GM13976 (cell line): ENCODE results near the gene SYNPO2.
"Not testable (repeated sequence)": the region's sequence is repeated elsewhere in the genome, so short reads cannot be mapped to it uniquely, and the experiment has no call there.

ENCODE experiments used
- DNase-seq: peaks from one replicate; pipeline ENCODE4 v3.0.0; 2012; ENCODE audit warnings: low spot score
- CTCF ChIP-seq: IDR thresholded peaks from 2 replicates; pipeline ENCODE4 v1.5.1; 2012; ENCODE audit warnings: borderline replicate concordance, mild to moderate bottlenecking; ENCODE audit not compliant: insufficient read depth; ENCODE audit errors: extremely low read depth, missing control alignments, control extremely low read depth
- in situ Hi-C: fragments of 300-500 bp; cut with MboI; formaldehyde crosslinking; loops from one replicate; pipeline ENCODE4 v1.12.0; 2022; ENCODE audit warnings: low sequenced_read_pairs, mixed read lengths, inconsistent platforms; ENCODE audit not compliant: unreplicated experiment

Gene SYNPO2

GRCh38 chr4:119049342-119049741 lies 160.7 kb downstream of the SYNPO2 start:
- TF ChIP-seq CTCF: no peak
- in situ Hi-C loops: loop anchor here (25.0 kb wide), 1 partner anchor 238 kb away; no protein-coding TSS in a partner anchor
- no peak for DNase-seq

- in situ Hi-C loops: no loop called here
- no peak for TF ChIP-seq CTCF
- no peak for DNase-seq
Measured at GRCh38 chr4:119050527-119051090, 162.0 kb downstream of the SYNPO2 start.

GRCh38 chr4:119053245-119053644 lies 164.6 kb downstream of the SYNPO2 start:
- DNase-seq: no peak
- in situ Hi-C loops: no loop called here
- no peak for TF ChIP-seq CTCF

- DNase-seq: no peak
- TF ChIP-seq CTCF: no peak
- in situ Hi-C loops: no loop called here
Measured at GRCh38 chr4:119053997-119054396, 165.3 kb downstream of the SYNPO2 start.

- TF ChIP-seq CTCF: no peak
- in situ Hi-C loops: no loop called here
- DNase-seq: no peak
Measured at GRCh38 chr4:119057417-119057816, 168.8 kb downstream of the SYNPO2 start.

- no peak for DNase-seq
- in situ Hi-C loops: no loop called here
- no peak for TF ChIP-seq CTCF
Measured at GRCh38 chr4:119059221-119059620, 170.6 kb downstream of the SYNPO2 start.

GRCh38 chr4:119067125-119067524 lies 178.5 kb downstream of the SYNPO2 start:
- DNase-seq, in situ Hi-C loops: not testable (repeated sequence)

GRCh38 chr4:119067670-119068360 lies 179.2 kb downstream of the SYNPO2 start:
- in situ Hi-C loops, DNase-seq: not testable (repeated sequence)
